Stimulated activated CD8-positive, alpha-beta memory T cell treated with anti-CD3 and anti-CD28 coated beads, Interleukin-15, amount 100 ng/mL, for 4 hours (primary cell): Measurements from ENCODE around the gene FOLR1.
"Not testable (repeated sequence)": the region's sequence is repeated elsewhere in the genome, so short reads cannot be mapped to it uniquely, and the experiment has no call there.

Experiments
- DNase-seq, 2 donors: peaks; one replicate each; pipeline ENCODE4 v3.0.0-alpha.2; 2020; ENCODE audit warnings: low read depth in 2 of 2

Gene FOLR1

DNA sequence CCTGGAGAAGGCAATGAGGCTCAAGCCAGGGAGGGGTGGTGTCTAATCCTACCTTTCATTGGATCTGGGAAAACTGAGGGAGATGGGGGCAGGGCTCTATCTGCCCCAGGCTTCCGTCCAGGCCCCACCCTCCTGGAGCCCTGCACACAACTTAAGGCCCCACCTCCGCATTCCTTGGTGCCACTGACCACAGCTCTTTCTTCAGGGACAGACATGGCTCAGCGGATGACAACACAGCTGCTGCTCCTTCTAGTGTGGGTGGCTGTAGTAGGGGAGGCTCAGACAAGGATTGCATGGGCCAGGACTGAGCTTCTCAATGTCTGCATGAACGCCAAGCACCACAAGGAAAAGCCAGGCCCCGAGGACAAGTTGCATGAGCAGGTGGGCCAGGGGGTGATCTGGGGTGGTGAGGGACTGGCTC is at the start of gene FOLR1:
TSS of gene FOLR1 (plus strand) at position 180 of the 421 bp plus-strand sequence. CDS start at position 214, 34 bp downstream.
- no peak for DNase-seq

DNA sequence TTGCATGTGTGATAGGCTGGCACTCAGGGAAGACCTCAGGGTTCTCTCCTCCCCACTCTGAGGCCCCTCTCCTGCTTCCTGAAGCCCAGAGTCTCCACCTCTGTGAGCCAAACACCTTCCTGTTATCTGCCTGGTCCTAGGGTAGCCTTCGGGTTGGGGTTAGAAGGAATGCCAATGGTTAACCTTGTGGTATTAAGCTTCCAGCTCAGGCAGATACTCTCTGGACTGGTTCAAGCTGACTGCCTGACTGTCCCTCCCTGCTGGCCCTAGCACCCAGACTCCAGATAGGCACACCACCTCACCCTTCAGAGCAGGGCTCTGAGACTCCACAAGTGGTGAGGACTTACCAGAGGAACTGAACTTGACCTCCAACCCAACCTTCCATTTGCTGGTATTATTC is 49.4 kb upstream of the FOLR1 start:
- not testable (repeated sequence) for DNase-seq

DNA sequence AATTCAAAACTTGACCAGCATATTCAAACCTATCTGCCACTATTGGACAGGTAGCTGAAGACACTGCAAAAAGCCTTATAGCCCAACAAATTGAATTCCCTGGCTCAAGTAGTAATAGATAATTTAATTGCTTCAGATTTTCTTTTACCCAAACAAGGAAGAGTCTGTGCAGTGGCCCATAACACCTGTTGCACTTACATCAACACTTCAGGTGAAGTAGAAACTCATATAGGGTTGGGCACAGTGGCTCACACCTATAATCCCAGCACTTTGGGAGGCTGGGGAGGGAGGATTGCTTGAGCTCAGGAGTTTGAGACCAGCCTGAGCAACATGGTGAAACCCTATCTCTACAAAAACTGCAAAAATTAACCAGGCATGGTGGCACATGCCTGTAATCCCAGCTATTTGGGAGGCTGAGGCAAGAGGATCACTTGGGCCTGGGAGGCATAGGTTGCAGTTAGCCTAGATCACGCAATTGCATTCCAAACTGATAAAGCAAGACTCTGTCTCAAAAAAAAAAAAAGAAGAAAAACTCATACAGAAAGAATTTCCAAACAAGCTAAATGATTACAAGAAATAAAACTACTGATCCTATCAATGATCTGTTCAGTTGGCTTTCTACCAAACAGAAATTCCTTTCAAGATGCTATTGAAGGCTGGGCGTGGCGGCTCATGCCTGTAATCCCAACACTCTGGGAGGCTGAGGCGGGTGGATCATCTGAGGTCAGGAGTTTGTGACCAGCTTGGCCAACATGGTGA is 47.0 kb upstream of the FOLR1 start:
- no peak for DNase-seq

DNA sequence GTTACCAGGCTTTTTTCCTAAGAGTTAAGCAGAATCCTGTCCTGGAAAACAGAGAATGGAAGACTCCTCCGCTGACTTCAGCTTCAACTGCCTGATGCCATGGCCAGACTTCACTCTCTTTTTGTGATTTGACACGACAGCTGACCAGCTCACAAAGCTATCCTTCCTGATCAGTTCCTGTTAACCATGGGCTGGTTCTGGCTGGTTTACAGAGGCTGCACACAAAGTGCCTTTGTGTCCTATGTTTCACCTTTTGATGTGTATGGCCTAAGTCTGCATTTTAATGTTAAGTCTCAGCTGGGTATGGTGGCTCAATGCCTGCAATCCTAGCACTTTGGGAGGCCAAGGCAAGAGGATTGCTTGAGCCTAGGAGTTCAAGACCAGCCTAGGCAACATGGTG is 45.3 kb upstream of the FOLR1 start:
- DNase-seq, result no peak

DNA sequence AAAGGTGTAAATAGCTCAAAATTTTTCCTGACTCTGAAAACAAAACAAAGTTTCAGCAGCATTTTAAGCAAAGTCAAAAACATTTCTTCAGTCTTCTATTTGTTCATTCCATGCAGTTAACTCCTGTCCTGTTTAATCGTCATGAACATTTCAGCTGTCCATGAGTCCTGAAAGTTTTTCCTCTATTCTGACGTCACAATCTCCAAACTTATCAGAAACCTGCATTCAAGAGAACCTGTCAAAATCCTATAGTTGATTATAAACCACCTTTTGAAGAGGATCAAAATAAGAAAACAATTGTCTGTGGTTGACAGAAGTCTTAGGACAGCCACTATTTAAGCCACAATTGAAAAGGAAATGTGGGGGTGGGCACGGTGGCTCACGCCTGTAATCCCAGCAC is 41.1 kb upstream of the FOLR1 start:
- no peak for DNase-seq

DNA sequence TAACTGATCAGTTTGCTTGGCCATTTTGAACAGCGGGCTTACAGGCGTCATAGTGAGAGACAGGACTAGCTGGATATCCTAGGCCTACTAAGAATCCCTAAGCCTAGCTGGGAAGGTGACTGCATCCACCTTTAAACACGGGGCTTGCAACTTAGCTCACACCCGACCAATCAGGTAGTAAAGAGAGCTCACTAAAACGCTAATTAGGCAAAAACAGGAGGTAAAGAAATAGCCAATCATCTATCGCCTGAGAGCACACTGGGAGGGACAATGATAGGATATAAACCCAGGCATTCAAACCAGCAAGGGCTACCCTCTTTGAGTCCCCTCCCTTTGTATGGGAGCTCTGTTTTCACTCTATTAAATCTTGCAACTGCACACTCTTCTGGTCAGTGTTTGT is 38.1 kb upstream of the FOLR1 start:
- not testable (repeated sequence) for DNase-seq

DNA sequence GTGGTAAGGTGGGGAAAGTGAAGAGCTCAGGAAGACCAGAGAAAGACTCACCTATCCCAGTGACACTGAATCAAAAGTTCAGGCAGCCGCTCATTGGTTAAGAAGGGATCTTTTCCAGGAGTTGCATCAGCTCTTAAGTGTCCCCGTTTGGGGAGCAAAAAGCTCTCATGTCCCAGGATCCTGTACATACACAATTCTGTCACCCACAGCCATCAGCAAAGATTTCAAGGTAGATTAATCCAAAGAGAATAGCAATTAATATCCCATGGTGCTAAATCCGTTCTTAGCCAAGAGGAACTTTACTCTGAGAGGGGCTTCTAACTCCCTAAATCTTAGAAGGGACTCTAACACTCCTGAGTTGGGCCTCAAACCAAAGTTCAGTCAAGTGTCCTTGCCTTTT is 37.1 kb upstream of the FOLR1 start:
- no peak for DNase-seq

DNA sequence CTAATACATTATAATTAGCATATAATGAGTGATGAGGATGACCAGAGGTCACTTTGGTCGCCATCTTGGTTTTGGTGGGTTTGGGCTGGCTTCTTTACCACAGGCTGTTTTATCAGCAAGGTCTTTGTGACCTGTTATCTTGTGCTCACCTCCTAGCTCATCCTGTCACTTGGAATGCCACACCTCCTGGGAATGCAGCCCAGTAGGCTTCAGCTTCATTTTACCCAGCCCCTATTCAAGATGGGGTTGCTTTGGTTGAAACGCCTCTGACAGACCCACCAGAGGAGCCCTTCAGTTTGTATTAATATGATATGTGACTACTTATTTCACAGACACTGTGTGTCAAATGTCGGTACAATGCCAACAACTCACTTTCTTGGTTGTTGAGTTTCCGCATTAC is 36.2 kb upstream of the FOLR1 start:
- no peak for DNase-seq

DNA sequence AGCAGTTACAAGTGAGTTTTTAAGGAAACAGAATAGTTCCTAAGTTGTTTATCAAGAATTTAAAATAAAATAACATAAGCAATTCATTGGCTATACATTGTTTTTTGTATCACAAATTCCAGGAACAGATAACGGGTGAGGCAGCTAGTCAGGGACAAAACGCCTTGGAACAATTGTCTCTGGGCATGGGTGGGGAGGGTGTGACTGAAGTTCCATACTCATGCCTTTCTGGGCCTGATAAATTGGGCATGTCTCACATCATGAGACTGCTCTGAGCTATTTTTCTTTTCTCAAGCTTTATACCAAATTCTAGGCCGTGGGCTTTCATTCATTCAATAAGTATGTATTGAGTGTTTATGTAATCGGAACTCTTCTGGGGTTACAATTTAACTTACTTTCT is 34.8 kb upstream of the FOLR1 start:
- DNase-seq, result no peak

DNA sequence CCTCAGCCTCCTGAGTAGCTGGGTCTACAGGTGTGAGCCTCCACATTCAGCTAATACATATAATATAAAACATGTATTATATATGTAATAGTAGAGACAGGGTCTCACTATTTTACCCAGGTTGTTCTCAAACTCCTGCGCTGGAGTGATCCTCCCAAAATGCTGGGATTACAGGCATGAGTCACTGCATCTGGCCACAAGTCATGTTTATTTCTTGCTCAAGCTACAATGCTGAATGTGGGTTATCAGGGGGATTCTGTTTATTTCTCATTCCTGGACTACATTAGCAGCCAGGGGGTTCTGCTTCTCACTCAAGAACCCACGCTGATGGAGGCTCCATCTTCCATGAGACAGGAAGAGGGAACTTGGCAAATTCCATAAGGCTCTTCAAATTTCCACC is 31.6 kb upstream of the FOLR1 start:
- no peak for DNase-seq

DNA sequence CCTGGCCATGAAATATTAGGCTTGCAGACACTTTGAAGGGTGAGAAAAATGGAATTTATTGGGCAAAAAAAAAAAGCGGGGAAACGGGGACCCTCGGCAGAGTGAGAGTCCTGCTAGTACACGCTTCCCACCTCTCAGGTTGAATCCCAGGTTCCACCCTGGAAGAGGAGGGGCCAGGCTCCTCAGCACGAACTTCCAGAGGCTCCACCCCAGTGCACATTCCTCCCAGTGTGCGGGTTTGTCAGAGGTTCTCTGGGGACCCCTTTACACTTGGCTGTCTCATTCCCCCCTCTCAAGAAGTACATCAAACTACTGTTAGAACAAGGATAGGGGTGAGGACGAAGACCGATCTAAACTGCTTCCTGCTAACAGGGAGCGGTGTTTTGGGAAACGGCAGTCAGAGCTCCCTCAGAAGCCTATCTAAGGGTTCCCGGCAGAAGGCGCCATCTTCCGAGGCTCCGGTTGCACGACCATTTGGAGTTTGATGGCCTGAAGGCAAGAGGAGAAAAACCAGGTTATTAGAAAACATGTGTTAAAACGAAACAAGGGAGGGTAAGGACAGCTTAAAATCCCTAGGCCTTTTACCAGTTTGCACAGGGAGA is 28.9 kb upstream of the FOLR1 start:
- DNase-seq, result no peak

DNA sequence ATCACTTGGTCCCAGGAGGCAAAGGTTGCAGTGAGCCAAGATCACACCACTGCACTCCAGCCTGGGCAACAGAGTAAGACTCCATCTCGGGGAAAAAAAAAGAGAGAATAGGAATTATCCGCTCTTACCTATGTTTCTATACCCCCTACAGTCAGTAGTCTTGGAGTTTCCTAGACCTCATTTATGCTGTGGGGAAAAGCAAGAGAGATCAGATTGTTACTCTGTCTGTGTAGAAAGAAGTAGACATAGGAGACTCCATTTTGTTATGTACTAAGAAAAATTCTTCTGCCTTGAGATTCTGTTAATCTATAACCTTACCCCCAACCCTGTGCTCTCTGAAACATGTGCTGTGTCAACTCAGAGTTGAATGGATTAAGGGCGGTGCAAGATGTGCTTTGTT is 27.8 kb upstream of the FOLR1 start:
- not testable (repeated sequence) for DNase-seq

DNA sequence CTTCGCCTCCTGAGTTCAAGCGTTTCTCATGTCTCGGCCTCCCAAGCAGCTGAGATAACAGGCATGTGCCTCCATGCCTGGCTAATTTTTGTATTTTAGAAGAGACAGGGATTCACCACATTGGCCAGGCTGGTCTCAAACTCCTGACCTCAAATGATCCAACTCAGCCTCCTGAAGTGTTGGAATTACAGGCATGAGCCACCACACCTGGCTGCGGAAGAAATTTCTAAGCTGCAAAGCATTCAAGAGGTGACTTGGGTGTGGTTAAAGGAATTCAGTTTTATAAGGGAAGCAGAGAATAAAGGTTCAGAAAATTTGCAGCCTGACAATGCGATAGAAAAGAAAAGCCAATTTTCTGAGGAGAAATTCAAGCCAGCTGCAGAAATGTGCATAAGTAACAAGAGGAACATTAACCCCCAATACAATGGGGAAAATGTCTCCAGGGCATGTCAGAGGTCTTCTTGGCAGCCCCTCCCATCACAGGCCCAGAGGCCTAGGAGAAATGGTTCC is 22.8 kb upstream of the FOLR1 start:
- DNase-seq, result not testable (repeated sequence)

DNA sequence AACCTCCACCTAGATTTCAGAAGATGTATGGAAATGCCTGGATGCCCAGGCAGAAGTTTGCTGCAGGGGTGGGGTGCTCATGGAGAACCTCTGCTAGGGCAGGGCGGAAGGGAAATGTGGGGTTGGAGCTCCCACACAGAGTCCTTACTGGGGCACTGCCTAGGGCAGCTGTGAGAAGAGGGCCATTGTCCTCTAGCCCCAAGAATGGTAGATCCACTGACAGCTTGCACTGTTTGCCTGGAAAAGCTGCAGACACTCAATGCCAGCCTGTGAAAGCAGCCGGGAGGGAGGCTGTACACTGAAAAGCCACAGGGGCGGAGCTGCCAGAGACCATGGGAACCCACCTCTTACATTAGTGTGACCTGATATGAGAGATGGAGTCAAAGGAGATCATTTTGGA is 22.2 kb upstream of the FOLR1 start:
- DNase-seq, result not testable (repeated sequence)

DNA sequence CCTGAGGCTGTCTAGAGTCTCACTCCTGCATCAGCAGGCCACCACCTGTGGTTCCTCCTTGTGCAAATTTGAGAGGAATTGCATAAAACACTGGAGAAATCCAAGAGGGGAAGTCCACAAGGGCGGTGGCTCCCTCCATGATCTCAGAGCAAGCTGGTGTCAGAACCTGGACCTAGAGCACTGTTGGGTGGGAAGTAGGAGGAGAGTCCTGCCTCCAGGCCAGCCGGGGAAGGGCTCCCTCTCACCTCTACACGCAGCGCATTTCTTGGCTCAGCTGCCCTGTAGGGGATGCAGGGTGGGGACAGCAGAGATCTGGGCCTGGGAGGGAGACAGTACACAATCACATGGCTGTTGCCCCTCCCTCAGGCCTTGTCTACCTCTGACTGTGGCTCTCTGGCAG is 19.9 kb upstream of the FOLR1 start:
- DNase-seq, result not testable (repeated sequence)

DNA sequence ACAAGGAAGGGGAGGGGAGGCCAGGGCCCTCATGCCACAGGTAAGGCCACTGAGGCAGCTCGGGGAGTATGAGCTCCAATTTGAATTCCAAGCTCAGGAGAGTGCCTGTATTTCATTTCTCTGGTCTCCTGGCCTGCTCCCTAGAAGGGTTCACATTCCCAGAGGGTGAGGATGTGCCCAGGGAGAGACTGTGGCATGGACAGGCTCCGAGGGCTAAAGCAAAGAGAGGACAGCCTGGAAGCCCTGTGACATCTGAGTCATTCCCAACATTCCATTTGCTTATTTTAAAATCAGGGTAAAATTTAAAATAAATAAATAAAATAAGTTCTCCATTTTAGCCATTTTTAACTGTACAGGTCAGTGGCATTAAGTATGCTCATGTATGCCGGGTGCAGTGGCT is 18.6 kb upstream of the FOLR1 start:
- DNase-seq, result no peak

DNA sequence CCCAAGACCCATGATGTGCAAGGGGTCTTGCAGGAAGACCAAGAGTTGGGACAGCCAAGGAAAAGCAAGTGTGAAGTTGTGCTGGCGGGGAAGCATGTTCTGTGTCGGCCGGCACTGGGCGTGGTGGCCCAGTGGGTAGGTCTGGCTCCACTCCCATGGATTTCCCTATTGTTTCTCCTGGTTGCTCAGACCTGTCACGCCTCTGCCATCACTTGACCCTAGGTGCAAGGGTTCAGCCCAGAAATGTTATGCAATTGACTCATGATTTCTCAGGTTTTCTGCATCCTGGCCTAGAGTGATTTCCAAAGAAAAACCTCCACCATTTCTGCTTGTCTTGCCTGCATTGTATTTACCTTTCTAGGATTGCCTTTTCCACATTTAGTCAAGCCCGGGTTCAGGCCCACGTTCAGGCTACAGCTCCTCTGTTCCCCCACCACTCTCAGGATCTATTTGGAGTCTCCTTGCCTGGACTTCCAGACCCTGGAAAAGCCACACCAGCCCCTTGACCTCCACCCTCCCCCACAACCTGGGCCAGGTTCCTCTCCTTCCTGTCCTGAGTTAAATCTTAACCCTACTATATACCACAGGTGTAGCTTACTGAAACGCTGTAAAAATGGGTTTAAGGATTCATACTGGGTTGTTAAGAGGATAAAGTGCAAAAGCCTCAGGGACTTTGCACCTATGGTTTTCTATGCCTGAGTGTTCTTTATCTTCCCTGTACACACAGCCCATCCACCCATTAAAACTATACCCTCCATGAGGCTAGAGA is 17.5 kb upstream of the FOLR1 start:
- no peak for DNase-seq

DNA sequence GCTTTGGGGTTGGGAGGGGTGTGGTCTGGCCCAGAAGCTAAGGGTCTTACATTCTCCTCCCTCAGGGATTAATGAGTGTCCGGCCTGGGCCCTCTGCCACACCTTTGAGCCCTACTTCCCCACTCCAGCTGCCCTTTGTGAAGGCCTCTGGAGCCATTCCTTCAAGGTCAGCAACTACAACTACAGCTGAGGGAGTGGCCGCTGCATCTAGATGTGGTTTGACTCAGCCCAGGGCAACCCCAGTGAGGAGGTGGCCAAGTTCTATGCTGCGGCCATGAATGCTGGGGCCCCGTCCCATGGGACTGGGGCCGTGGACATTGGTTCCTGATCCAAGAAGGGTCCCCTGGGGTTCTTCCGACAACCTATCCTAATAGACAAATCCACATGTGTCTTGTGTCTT is 14.3 kb upstream of the FOLR1 start:
- no peak for DNase-seq

DNA sequence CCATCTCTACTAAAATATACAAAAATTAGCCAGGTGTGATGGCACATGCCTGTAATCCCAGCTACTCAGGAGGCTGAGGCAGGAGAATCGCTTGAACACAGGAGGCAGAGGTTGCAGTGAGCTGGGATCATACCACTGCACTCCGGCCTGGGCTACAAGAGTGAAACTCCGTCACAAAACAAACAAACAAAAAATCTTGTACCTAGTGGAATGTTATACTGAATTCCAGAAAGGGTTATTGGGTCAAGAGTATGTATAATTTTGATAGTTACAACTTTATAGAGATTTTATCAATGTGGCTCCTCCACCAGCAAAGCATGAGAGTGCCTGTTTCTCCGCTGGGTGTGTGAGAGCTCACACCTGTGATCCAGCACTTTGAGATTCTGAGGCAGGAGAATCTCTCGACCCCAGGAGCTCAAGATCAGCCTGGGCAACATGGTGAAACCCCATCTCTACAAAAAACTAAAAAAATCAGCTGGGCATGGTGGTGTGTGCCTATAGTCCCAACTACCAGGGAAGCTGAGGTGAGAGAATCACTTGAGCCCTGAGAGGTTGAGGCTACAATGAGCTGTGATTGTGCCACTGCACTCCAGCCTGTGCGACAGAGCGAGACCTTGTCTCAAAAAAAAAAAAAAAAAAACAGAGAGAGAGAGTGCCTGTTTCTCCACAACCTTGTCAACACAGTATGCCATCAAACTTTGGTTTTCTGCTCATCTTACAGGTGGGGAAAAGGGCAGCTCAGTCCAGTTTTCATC is 12.7 kb upstream of the FOLR1 start:
- DNase-seq, result no peak

DNA sequence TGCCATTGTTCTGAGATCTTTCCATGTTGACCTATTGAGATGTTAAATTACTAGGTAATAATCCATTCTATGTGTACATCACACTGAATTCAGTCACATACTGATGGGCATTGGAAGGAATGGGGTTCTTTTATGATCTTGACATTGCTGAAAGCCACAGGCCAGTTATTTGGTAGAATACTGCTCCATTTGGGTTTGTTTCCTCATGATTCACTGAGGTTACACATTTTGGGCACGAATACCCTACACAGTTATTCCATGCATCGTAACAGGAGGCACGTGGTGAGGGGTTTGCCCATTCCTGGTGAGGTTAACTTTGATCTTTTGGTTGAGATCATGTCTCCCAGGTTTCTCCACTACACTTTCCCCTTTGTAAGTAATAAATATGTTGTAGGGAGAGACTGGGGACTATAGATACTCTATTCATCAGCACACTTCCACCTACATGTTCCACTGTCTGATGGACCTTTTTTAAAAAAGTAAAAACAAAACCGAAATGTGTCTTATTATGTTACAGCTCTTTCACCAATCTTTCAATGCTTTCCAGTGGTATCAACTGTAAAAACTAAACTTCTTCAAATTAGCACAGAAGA is 12.0 kb upstream of the FOLR1 start:
- DNase-seq, result no peak

DNA sequence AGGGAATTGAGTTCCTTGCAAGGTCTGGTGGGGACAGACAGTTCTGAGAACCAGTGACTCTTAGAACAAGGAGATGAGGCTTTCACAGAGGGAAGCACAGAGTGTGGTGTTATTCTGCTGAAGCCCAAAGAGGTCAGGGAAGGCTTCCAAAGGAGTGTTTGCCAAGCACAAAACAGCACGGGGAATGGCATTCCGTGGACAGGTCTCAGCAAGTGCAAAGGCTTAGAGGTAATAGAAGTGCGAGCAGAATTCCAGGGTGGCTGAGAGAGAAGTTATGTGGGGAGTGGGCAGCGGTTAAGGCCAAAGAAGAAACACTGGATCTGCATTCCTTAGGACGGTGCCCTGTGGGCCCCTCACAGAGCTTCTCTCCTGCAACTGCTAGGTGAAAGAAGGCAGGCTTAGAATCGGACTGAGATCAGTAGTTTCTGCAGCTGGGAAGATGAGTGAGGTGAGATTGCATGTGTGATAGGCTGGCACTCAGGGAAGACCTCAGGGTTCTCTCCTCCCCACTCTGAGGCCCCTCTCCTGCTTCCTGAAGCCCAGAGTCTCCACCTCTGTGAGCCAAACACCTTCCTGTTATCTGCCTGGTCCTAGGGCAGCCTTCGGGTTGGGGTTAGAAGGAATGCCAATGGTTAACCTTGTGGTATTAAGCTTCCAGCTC is 10.9 kb upstream of the FOLR1 start:
- DNase-seq, result not testable (repeated sequence)
